Astrocyte (in vitro differentiated cells and primary cell): Measurements from ENCODE around the gene ZFYVE21.

Experiments
- CTCF ChIP-seq: IDR thresholded peaks from 2 replicates; pipeline ENCODE4 v1.5.1; 2011; ENCODE audit warnings: low read depth, mild to moderate bottlenecking, inconsistent platforms, low read length, moderate library complexity; ENCODE audit not compliant: insufficient read depth
- EZH2 ChIP-seq: IDR thresholded peaks from 2 replicates; pipeline ENCODE4 v1.6.1; 2012; ENCODE audit warnings: mild to moderate bottlenecking, low read length, inconsistent platforms; ENCODE audit not compliant: insufficient read depth

GRCh38 chr14:103728721-103729120 is 13.1 kb downstream of the ZFYVE21 start:
- TF ChIP-seq CTCF (no peak), EZH2 (no peak)
